HG02938 (cell line): ENCODE results near the gene CDK1.
A peak's percentile ranks its signal among the peaks of the same experiment; 100 is the strongest.

Source experiments
- ATAC-seq: cut with Tn5 transposase; IDR thresholded peaks from one replicate; pipeline ENCODE4 v1.9.1; 2021; ENCODE audit warnings: mild to moderate bottlenecking, moderate library complexity; ENCODE audit not compliant: unreplicated experiment

CDK1 gene

DNA sequence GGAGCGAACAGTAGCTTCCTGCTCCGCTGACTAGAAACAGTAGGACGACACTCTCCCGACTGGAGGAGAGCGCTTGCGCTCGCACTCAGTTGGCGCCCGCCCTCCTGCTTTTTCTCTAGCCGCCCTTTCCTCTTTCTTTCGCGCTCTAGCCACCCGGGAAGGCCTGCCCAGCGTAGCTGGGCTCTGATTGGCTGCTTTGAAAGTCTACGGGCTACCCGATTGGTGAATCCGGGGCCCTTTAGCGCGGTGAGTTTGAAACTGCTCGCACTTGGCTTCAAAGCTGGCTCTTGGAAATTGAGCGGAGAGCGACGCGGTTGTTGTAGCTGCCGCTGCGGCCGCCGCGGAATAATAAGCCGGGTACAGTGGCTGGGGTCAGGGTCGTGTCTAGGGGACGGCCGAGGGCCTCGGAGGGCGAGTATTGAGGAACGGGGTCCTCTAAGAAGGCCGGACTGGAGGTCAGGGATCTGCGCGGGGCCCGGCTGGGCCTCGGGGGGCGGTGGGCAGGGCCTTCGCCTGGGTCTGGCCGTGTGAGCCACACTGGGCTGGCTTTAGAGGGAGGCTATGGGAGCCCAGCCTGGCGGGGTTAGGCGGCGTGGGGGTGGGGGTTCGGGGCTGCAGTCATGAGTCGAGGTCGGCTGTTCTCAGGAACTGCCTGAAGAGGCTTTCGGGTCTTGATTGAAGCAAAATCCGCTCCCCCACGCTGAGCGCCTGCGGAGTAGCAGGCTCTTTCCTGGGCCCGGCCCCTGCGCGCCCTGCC is at the start of gene CDK1:
CDK1 (plus strand) TSS at position 265 of the 757 bp plus-strand sequence. CDS start 1,688 bp downstream, outside the sequence.
- peak; percentile 96 for ATAC-seq

DNA sequence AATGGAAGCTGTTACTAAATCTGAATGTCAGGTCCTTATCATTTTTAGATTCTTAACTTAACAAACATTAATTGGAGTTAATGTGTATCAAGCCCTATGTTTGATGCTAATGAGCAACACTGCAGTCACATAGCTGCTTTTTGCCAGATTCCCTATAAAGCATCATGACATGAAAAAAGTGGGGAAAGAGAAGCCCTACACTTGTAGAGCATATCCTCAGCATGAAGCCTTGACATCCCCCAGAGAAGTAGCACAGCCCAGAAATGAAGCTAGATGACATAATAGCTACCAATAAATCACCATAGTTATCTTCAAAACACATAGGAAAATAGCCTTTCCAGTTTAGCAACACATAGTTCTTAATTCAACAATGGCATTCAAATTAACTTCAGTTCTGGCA is 49.2 kb upstream of the CDK1 start:
- ATAC-seq, result no peak

DNA sequence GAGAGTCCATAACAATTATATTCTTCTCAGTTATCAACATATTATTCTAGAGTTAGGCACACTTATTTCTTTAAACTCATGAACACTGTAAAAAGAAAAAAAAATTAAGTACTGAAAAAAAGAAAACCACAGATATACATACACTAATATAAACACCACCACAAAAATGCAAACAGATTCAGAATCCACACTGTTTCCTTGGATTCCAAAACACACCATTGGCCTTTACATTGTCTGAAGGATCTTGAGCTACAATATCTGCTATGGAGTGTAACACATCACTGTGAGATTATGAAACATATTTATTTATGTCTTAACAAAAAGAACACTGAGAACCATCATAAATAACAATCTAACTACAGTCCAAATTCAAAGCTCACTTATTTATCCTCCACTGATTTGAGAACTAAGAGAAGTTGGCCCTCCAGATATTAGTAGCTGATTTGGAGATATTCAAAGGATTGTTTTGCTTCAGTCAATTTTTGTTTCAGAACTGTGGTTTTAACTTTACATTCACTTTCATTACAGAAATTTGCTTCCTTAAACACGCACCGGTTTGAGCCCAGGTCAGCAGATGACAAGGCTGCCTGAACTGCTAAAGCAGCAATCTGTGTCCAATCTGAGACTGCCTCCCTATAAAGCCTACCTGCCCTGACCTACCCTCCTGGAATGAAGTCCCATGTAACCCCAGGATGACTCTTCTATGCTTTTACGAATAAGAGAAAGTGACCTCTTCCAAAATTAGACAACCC is 47.0 kb upstream of the CDK1 start:
- ATAC-seq, result peak; percentile 84

DNA sequence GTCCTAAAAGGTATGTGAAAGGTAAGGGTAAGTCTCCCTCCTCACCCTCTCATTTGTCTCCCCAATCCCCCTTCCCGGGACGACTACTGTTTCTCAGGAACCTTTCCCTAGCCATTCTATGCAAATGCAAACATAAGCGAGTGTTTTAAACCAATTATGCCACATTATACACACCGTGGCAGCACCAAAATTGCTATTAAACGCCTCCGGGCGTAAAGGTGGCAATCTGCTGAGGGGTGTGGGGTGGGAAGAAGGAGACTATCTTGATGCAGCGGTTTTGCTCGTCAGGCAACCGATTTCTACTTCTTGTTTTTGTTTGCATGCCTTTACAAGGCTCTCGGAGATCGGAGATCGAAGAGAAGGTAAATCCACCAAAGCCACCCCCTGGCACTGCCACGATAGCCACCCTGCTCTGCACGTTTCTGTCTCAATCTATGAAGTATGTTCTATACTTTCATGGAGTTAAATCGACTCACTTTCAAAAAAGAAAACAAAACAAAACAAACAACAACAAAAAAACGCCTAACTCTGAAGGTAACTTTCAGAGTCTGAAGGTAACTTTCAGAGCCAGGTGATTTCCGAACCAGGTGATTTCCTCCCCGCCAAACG is 46.0 kb upstream of the CDK1 start:
- ATAC-seq, result no peak

DNA sequence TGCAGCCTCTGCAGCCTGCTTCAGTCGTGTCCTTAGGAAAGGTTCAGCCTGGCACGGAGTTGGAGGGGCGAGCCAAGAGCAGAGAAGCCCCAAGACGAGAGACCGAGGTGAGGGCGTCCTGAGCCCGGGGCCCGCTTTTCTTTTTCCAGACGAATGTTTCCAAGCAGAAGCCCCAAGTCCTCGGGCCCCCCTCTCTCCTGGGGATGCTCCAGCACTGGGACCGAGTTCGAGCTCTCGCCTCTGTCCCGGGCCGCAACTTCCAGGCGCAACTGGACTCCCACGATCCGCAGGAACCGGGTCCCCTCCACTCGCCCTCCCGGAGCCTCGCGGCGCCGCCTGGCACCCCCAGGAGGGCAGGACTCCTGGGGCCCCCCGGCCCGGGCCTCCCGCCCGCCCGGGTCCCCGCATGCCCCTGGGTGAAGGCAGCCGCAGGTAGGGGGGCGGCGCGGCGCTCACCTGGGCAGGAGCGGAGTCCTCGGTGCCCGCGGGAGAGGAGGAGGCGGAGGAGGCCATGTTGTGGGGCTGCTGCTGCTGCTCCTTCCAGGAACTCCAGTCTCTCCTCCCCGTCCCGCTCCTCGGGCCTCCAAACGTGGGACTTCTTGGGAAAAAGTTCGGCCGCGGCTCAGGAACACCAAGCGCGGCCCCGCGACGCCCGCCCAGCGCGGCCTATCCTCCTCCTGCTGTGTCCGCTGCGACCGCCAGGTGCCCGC is 45.3 kb upstream of the CDK1 start:
- ATAC-seq, result peak; percentile 42

DNA sequence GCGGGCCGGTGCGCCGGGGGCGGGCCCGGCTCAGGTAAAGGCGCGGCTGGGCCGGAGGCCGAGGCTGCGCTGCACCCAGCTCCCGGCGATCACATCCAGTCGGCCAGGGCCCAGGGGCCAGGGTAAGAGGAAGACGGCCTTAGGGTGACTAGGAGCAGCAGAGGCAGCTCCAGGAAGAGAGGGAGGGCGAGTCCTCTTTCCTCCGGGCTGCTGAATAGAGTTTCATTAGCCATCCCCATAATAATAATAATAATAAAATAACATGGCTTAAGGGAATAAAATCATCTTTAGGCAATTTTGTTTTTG is 44.8 kb upstream of the CDK1 start:
- no peak for ATAC-seq

DNA sequence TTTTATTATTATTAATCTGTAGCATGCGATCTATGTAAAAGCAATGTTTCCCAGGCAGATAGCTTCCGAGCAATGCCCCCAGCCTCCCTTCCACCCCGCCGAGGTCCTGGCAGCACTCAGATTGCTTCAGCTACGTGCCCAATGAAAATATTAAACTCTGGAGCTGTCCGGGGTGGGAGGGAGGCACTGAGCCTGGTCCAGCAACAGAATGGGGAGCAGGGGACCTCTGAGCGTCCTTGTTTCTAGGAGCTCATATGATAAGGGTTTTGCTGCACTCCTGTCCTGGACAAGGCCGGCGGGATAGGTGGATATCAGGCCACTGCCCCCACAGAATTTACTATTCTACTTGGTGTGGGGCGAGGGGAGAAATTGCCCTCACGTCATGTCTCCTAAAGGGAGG is 44.5 kb upstream of the CDK1 start:
- ATAC-seq, result no peak

DNA sequence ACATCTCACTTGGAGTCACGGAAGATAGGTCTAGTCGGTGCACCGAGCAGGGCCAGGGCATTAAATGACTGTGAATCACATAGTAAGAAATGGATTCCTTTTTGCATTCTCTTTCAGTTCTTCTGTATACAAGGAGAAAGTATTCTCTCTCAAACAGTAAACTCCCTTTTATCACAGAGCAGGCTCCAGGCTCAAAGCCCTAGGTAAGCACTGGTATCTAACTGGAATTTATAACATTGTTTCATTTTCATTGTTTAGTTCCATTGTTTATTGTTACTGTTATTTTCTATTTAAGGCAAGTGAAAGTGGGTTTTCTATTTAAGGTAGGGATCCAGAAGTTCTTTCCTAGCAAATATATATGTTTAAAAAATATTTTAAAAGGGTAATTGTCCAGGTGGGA is 44.1 kb upstream of the CDK1 start:
- no peak for ATAC-seq

DNA sequence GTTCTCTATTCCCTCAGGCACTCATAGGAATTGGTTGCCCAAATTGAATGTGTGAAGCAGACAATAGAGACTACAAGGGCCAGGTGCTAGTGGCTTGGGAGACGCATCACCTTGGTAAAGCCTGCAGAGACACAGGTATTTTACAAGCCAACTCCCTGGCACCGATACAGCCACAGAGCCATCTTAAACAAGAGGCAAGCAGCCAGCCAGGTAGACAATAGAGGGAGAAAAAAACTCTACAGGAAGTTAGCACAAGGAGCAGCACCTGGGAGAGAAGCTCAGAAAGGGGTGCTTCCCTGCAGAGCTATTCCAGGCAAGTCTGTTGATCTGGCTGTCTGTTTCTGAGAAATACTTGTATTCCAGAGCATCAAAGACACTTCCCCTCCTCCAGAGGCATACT is 43.0 kb upstream of the CDK1 start:
- ATAC-seq, result no peak

DNA sequence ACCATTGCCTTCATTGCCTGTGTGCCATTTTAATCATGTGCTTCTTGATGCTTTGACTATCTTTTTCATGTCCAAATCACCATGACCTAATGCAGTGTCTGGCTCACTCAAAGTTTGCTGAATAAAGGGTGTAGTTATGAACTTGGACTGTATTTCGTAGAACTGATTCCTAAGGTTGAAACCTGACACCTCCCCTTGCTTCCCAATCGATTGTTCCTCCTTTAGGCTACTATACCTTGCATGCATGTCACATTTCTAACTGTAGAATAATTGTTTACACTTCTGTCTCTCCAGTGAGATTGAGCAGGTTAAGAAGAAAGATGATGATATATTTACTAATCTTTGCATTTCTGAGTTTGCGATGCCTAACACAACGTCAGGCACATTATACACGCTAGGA is 41.0 kb upstream of the CDK1 start:
- no peak for ATAC-seq

DNA sequence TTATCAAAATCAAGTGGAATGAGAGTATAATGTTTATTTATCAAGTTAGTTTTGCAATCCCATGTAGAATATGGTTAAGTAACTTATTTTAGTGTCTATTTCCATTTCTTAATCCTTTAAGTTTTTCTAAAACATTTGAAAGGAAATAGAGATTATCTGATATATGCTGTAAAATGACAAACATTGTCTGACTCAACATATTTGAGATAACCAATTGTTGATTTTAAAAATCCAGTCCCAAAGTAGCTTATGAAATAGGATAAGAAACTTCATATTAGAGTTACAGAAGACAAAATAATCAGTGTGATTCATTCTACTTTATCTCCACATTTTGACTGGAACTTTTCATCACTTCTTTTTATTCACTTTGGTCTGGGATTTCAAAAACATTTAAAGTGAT is 38.7 kb upstream of the CDK1 start:
- no peak for ATAC-seq

DNA sequence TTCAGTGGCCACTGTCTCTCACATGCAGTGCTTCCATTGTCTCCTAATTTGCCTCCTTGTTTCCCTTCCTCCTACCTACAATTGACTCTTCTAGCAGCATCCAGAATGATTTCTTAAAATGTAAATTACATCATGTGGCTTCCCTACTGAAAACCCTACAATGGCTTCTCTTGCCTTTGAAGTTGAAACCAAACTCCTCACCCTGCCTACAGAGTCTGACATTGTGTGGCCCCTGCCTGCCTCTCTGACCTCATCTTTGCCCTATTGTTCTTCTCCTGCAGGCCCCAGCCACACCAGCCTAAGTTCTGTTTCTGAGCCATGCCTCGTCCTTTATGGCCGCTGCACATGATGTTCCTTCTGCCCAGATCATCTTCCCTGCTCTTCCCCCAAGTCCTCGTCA is 35.8 kb upstream of the CDK1 start:
- no peak for ATAC-seq

DNA sequence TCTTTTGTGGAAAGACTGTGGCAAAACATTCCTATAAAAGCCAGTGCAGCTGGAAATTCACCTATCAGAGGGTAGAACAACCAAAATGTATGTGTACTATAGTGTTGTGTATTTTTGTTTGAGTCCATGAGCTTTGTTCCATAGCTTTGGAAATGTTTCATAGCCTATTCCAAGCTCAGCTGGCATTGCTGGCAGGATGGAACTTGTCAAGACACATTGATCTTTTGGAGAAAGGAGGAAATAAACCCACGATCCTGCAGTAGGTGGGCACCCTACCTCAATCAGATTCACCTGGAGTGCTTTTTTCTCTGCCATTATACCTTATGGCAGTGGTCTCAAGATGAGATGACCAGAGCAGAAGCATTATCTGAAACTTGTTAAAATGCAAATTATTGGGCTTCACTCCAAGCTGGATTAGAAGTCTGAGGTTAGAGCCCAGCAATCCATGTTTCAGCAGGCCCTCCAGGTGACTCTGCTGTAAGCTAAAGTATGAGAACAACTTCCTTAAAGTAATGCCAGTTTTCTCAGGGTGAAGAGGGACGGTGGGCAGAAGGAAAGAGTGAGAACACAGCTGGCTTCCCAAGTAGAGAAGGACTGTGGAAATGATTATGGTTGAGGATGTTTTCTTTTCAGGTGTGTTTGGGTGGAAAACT is 30.3 kb upstream of the CDK1 start:
- ATAC-seq, result no peak

DNA sequence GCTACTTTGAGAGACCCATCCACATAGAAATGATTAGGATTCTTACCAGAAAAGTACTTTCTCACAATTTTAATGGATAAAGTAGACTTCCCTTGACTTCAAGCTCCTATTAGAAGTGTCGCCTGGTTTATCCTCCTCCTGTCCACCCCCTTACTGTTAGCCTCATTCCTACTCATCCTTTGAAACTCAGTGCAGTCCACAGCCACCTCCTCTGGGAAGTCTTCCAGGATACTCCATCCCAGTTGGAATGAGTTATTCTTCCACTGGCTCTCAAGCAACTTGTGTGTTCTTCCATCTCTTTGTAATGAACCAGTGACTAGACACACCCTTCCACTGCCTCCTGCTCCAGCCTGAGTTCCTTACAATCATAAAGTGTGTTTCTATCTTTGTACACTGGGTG is 25.1 kb upstream of the CDK1 start:
- no peak for ATAC-seq

DNA sequence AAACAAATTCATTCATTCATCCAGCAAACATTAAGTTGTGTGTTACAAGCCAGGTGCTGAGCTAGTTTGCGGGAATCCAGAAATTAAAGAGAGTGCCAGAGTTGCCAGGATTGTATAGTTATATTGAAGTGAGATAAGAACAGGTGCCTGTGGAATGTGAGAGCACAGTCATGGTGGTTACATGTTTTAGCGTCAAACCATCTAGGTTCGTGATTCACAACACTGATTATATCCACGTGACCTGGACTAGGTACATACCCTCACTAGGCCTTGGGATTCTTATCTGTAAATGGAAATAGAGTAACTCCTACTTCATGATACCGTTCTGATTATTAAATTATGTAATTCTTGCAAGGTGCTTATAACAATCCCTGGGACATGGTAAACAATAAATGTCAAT is 24.5 kb upstream of the CDK1 start:
- no peak for ATAC-seq

DNA sequence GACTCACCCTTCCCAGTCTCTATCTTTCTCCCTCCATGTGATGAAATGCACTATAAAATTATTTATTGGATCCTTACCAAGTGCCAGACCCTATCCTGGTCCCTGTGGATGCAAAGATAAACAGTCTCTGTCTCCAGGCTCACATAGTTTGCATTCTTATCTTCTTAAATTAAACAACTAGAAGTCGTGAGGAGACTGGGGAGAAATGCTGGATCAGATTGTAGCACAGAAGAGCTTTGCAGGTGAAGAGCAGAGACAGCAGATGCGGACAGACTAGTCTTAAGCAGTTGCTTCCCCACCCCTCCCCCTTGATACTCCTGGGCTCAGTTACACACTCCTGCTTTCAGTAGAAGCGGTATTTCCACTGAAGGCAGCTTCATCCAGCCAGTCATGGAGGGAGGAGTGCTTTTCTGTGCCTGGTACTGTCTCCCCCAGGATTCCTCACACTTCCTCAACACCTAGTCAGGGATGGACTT is 20.8 kb upstream of the CDK1 start:
- ATAC-seq, result no peak

DNA sequence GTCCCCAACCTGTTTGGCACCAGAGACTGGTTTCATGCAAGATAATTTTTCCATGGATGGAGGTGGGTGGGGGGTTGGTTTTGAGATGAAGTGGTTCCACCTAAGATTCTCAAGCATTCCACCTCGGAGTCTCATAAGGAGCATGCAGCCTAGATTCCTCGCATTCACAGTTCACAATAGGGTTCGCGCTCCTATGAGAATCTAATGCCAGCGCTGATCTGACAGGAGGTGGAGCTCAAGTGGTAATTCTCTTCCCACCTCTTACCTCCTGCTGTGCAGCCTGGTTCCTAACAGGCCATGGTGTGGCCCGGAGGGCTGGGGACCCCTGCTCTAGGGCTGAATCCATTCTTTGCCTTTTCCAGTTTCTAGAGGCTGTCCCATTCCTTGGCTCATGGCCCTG is 19.1 kb upstream of the CDK1 start:
- ATAC-seq, result no peak

DNA sequence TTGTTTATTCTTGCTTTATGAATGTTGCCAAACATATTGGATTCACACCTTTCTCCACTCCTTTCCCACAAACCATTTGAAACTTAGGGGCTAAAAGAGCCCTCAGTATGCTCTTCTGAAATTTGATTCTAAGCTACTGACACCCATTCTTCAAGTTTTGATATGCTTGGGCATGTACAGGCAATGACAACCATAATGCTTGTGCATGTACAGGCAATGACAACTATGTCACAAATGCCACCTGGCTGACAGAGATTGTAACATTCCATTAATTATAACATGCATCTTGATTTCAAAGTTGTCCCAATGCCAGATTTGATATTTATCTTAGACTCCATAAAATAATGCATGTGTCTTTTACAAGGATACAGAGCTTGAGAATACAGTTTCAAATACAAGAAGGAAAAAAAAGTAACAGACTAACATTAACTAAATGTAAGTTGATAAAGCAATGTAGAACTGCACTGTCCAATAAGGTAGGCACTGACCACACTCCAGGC is 17.5 kb upstream of the CDK1 start:
- ATAC-seq, result no peak

DNA sequence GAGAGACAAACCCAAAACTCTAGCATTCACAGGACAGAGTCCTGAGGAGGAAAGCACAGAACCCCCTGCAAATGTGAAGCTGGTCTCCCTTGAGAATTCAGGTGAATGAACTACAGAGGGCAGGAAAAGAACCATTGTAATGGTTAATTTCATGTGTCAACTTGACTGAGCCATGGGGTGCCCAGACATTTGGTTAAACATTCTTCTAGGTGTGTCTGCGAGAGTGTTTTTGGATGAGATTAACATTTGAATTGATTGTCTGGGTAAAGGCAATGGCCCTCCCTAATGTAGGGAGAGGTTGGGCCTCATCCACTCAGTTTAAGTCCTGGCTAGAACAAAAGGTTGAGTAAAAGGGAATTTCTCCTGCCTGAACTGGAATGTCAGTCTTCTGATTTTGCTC is 15.7 kb upstream of the CDK1 start:
- no peak for ATAC-seq

DNA sequence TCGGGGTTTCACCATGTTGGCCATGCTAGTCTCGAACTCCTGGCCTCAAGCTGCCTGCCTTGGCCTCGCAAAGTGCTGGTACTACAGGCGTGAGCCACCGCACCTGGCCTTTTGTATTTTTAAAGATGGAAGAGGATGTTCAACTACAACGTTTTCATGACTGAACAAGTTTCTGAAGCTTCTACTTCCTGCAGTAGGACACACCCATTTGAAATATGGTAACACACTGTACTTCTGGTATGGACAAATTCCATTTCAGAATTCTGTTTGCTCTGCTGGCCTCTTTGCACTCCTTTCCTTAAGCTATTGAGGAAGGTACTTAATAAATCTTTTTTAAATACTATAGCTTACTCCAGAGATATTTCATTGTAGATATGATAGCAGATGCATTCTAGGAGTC is 10.9 kb upstream of the CDK1 start:
- ATAC-seq, result no peak

DNA sequence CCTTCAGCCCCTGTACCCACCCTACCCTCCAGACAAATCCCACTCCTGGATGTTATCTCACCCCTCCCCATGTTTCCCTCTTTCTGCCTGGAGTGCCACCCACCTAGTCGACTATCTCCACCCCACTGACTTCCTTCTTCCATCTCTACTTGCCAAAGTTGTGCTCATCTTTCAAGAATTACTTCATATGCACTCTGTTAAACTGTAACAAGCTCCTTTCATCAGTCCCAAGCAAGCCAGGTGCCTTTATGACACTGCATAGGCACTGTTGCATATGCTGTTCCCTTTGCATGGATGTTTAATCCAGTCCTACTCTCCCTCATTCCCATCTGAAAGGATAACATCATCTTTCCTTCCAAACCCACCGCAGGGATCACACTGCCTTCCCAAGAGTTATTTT is 8.9 kb upstream of the CDK1 start:
- ATAC-seq, result no peak
